HG03565 (cell line): ENCODE results near the gene ADAMTS9.

Source experiments
- ATAC-seq: cut with Tn5 transposase; IDR thresholded peaks from one replicate; pipeline ENCODE4 v1.9.1; 2021; ENCODE audit warnings: mild to moderate bottlenecking, moderate library complexity; ENCODE audit not compliant: unreplicated experiment

The ADAMTS9 gene

DNA sequence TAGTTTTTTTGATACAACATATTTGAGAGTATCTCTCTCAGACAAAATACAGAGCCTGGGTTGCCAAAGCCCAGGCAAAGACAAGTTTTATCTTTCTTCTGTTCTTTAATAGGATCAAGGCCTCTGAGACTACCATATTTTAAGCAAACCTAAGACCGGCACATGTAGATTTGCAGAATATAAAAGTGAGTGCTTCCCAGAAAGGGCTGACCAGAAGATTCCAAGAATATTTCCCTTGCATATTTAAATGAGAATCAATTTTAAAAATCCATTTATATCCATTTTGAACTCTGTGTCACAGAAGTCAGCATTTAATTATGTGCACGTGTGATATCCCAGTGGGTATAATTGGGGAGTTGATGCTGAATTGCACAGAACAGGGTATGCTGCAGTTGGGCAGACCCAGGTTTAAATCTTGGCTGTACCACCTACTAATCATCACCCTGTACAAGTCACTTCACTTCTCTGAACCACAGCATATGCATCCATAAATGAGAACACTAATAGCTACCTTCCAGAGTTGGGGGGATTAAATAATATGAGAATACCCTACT, 191.9 kb downstream of the ADAMTS9 start:
- ATAC-seq, result no peak

DNA sequence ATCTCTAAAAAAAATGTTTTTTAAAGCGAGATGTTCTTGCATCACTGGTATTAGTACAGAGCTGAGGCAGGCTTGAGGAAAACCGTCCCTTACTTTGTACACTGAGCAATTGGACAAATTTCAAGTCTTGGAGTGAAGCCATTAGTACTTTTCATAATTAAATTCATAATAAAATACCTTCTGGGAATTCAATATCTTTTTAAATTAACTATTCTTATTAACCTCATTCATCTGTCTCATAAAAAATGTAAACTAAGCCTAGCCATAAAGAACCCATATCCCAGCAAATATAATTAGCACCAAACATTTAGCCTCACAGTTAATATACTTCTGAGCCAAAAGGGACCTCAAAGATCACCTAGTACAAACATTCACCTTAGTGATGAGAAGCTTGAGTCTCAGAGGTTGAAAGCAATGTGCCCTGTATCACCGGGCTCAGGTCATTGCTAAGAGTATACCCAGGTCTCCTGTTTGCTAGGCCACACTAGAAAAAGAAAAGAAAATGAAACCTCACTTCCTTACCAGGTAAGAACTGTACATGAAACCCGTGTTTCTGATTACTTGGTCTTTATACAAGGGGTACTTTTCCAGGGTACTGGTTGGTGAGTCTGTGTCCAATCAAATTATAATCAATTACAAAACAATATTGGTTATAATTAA, 192.5 kb downstream of the ADAMTS9 start:
- no peak for ATAC-seq

DNA sequence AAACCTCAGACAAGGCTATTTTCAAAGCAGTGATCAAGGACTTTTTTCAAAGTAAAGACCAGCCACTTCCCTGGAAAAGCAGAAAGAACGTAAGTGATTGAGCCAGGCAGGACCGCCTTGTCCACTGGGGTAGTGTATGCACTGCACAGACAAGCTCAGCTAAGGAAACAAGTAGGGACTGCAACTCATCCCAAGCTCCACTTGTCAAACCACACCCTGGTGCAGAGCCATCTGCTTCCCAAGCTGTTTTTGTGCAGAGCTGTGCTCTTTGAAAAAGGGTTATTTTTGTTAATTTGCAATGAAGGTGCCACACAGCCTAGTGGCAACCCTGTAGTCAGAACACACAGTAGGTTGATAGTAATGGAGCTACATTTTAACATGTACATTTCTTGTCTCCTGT, 193.3 kb downstream of the ADAMTS9 start:
- ATAC-seq, result no peak

DNA sequence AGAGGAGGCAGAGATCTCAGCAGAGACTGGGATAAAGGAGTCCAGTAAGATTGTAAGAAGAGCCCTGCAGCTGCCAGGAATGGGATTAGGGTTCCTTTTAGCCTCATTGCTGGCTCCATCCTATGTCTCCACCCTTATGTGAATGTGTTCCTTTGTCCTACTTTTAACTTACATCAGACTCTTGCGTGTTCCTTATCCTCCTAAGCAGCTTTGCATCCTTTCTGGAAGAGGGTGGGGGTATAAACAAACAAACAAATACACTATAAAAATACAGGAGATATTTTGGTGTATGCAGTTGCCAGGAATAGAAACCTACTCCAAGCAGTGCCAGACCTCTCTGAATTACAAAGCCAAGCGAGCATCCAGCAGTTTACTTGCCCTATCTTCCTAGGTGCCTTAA, 194.7 kb downstream of the ADAMTS9 start:
- ATAC-seq, result no peak

DNA sequence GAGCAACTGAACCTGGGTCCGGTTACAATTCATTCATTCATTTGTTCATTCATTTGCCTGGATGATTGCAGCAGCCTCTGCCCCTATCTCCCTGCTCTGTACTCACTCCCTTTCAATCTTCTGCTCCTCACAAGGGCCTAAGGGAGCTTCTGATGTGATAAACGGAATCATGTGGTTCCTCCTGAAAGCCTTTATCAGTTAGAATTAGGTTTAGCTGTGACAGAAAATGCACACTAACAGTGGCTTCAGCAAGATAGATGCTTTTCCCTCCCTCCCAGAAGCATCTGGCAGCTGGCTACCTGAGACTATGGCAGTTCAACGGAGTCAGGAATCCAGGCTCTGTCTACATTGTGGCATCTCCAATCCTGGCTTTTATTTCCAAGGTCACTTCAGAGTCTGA, 196.0 kb downstream of the ADAMTS9 start:
- ATAC-seq, result no peak

DNA sequence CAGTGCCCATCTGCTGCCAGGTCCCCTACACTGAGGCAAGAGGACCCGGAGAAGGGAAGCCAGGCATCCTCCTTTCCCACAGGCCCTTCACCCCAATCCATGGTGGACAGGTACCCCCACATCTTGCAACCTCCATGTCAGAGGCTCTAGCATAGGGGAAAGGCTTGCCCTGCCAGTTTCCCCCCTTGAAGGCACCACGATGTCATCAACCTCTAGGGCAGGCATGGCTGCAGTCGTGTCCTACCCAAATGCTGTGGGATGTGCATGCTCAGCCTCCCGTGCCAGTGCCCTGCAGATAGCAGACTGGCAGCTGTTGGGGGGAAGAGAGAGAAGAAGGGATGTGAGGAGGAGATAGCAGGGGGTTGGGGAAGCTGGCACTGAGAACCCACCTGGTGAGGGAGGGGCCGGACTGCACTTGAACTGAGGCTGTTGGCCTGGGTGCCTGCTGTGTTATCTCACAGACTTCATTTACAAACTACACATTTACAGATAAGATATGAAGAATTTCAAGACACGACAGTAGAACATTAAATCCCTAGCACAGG, 197.5 kb downstream of the ADAMTS9 start:
- ATAC-seq, result no peak

DNA sequence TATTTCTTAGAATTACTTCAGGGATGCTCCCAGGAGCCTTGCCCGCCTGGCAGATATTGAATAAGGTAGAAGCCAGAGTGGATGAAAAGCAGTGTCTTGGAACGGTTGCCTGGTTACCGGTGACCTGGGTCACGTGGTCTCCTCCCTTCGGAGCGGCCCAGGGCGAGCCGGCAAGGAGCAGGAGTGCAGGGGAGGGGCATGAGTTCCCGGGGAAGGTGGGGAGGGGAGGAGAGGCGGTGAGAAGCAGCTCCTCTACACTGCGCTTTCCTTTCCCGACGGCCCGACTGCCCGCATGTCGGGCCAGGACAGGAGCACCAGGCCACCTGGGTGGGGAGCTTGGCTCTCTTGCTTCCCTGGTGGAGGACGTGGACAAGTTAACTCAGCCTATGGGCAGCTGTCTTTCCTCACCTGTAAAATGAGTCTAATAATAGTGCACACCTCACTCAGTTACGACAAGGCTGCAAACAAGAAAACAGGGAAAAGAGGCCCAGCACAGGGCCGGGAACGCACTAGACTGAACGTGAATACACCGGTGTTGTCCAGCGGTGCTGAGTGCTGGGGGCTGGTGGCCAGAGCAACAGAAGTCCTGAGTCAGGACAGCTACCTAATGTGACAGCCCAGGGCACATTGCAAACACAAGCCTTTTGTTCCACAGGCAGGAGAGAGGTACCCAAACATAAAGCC, 198.3 kb downstream of the ADAMTS9 start:
- no peak for ATAC-seq

DNA sequence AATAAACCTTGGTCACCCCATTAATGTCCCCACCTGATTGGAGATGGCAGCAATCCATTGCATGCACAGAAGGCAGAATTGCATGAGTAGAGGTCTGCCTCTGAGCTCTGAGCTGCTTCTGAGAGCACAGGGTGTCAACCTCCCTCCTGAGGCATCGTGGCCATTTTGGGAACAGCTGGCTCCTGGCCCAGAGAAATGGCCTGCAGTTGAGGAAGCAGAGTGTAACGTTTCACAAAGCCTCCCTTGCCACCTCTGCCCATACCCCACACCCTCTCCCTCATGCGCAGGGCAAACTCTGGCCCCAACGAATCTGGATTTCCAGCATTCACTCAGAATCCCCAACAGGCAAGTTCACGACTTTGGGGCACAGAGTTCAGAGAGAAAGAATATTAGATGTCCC, 198.9 kb downstream of the ADAMTS9 start:
- no peak for ATAC-seq

DNA sequence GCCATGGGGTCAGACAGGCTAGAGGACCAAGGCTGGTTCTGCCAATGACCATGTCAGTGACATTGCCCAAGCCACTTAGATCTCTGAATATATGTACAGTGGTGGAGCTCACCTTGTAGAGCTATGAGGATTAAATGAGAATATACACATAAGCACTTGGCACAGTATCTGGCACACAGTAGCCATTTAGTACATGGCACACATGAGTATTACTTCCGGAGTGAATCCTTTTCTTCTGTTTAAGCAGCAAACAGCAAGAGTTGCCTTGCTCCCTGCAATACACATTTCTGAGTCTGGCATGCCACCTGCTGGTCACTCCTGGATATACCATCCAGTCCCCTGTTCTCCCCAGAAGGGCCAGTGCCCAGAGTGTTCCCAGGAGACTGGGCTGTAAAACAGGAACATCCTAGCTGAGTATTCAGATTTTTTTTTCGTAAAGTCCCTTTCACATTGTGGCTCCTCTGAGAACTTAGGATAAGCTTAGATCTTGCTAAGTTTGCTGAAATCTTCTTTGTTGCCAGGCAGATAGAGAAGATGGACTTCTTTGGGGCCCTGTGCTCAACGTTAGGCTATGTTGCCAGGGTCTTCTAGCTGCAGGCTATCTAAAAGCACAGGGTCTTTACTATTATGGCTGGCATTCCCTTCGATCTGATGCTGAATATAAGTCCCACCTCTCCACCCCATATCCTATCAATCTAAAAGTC, 203.4 kb downstream of the ADAMTS9 start:
- peak; percentile 99 for ATAC-seq

DNA sequence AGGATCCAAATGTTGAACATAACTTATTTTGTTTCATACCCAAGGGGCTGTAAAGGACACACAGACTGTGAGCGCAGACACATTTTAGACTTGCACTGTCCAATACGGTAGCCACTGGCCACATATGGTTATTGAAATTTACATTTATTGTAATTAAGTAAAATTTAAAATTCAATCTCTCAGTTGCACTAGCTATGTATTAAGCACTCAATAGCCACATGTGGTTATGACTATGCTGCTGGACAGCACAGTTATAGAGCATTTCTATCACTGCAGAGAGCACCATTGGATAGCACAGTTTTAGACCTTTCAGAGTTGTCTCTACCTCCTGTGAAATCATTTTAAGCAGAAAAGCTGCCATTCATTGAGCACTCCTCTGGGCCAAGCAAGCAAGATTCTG, 204.3 kb downstream of the ADAMTS9 start:
- no peak for ATAC-seq

DNA sequence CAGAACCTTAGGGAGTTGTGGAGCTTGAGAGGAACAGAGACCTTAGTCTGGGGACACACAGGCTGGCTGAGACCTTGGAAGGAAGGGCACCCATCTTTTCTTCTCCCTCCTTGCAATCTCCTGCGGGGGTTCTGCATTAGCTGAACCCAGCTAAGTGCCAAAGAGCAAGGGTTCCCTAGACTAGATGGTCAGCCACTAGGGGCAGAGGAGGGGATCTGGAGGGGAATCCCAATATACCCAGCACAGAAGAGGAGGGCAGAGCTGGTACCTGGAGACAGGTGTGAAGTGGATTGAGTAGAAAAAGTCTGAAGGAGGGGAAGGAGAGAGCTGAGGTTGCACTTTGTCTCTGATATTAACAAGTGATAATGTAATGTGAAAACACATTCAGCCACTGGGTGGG, 212.8 kb downstream of the ADAMTS9 start:
- ATAC-seq, result no peak

DNA sequence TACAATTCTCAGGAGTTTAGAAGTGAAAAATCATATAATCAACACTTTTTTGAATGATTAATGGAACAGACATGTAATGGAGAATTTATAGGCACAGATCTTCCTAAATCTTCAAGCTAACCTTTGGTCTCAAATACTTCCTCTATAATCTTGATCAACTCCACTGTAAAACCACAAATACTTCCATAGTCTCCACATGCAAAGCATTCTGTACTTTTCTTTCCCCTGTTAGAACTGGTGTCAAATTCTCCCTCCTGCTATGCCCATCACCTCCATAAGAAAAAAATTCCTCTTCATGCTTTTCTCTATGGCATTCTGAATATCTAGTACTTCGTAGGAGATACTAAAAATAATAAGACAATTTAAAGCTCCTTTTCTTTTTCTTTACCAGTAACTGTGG, 214.3 kb downstream of the ADAMTS9 start:
- ATAC-seq, result no peak

DNA sequence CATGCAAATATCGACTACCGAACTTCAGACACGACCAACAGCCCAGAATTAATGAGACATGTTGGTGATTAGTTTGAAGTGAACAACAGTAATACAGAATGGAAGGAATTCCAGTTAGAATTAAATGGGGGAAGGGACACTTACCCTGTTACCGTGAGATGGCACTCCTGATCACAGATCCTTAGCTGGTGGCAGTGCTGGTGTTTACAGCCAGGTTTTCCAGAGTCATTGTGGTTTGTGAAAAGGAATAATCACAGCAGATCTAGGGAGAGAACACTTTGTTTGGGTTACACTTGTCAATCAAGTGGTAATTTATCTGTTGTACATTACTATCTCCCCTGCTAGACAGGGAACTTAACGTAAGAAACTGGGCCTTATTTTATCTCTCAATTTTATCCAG, 217.4 kb downstream of the ADAMTS9 start:
- no peak for ATAC-seq

DNA sequence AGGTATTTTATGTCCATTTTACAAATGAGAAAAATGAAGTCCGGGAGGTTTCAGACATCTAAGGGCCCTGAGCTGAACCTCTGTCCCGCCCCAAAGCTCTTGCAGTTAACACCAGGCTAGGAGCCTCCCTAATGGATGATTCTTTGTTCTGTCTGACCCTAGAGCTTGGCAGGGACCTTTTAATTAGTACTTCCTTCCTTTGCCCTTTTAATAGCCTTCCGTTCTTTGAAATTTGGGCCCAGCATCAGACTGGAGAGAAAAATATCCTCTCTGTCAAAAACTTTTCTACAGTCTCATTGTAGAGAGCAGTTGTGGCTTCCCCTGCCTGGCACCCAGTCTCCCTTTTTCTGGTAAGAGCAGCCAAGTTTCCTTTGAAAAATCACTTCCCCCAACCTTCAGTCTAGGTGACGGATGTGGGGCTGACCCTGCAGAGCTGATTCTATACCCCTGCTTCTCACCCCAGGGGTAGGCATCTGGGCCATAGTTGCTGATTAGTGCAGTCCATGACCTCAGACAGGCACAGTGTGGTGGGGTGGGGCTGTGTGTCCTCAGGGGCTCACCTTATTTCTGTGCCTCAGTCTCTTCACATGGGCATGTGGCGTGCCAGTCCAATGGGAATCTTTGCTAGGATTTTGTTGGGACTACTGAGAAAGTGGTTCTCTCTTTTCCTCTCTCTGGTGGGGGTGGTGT, 220.4 kb downstream of the ADAMTS9 start:
- no peak for ATAC-seq
